Eye (tissue), 1 donor: ENCODE data around the gene ZSWIM5.
"Not testable (repeated sequence)": the region's sequence is repeated elsewhere in the genome, so short reads cannot be mapped to it uniquely, and the experiment has no call there.

Experiments used
- DNase-seq: peaks from one replicate; pipeline ENCODE4 v3.0.0-alpha.2; 2015

ZSWIM5 gene

GRCh38 chr1:45084562-45084961 lies 121.8 kb downstream of the ZSWIM5 start:
- no peak for DNase-seq

- no peak for DNase-seq
Observed at GRCh38 chr1:45079533-45079932, 126.9 kb downstream of the ZSWIM5 start.

- DNase-seq = not testable (repeated sequence)
Observed at GRCh38 chr1:45076959-45077358, 129.4 kb downstream of the ZSWIM5 start.

- DNase-seq = no peak
Observed at GRCh38 chr1:45071567-45071966, 134.8 kb downstream of the ZSWIM5 start.

GRCh38 chr1:45067806-45068205 lies 138.6 kb downstream of the ZSWIM5 start:
- no peak for DNase-seq

GRCh38 chr1:45065083-45065482 lies 141.3 kb downstream of the ZSWIM5 start:
- no peak for DNase-seq

GRCh38 chr1:45062463-45062862 lies 143.9 kb downstream of the ZSWIM5 start:
- not testable (repeated sequence) for DNase-seq

- DNase-seq = no peak
Observed at GRCh38 chr1:45059829-45060228, 146.6 kb downstream of the ZSWIM5 start.

GRCh38 chr1:45057542-45057941 lies 148.9 kb downstream of the ZSWIM5 start:
- no peak for DNase-seq

GRCh38 chr1:45051005-45051772 lies 155.2 kb downstream of the ZSWIM5 start:
- no peak for DNase-seq

- DNase-seq = no peak
Observed at GRCh38 chr1:45047032-45047431, 159.4 kb downstream of the ZSWIM5 start.

- no peak for DNase-seq
Observed at GRCh38 chr1:45044916-45045315, 161.5 kb downstream of the ZSWIM5 start.

GRCh38 chr1:45043094-45043493 lies 163.3 kb downstream of the ZSWIM5 start:
- DNase-seq = no peak

- no peak for DNase-seq
Observed at GRCh38 chr1:45040297-45040696, 166.1 kb downstream of the ZSWIM5 start.

GRCh38 chr1:45038661-45039364 lies 167.6 kb downstream of the ZSWIM5 start:
- DNase-seq = no peak

GRCh38 chr1:45038240-45038639 lies 168.2 kb downstream of the ZSWIM5 start:
- no peak for DNase-seq

- no peak for DNase-seq
Observed at GRCh38 chr1:45037456-45037855, 168.9 kb downstream of the ZSWIM5 start.

GRCh38 chr1:45035631-45036301 lies 170.6 kb downstream of the ZSWIM5 start:
- no peak for DNase-seq

- no peak for DNase-seq
Observed at GRCh38 chr1:45033356-45033755, 173.0 kb downstream of the ZSWIM5 start.

- DNase-seq = no peak
Observed at GRCh38 chr1:45032837-45033236, 173.6 kb downstream of the ZSWIM5 start.

GRCh38 chr1:45026446-45026845 lies 180.0 kb downstream of the ZSWIM5 start:
- DNase-seq = no peak

- DNase-seq = no peak
Observed at GRCh38 chr1:45023663-45024062, 182.7 kb downstream of the ZSWIM5 start.

GRCh38 chr1:45018599-45019230 lies 187.7 kb downstream of the ZSWIM5 start:
- DNase-seq = peak; percentile 69
